HG03066 (cell line): ENCODE measurements around the gene PRSS36.

ENCODE experiments used
- ATAC-seq: cut with Tn5 transposase; IDR thresholded peaks from one replicate; pipeline ENCODE4 v1.9.1; 2021; ENCODE audit warnings: low read depth; ENCODE audit not compliant: unreplicated experiment

Gene PRSS36

GRCh38 chr16:31129568-31130335 is 20.1 kb downstream of the PRSS36 start:
- ATAC-seq: no peak

- ATAC-seq: no peak
Measured at GRCh38 chr16:31128711-31129567, 20.9 kb downstream of the PRSS36 start.

- no peak for ATAC-seq
Measured at GRCh38 chr16:31127182-31127581, 22.7 kb downstream of the PRSS36 start.

GRCh38 chr16:31125844-31126243 is 24.0 kb downstream of the PRSS36 start:
- ATAC-seq: no peak

- no peak for ATAC-seq
Measured at GRCh38 chr16:31120129-31120528, 29.7 kb downstream of the PRSS36 start.

- no peak for ATAC-seq
Measured at GRCh38 chr16:31118223-31119155, 31.4 kb downstream of the PRSS36 start.

- peak; percentile 87 for ATAC-seq
Measured at GRCh38 chr16:31117384-31118222, 32.3 kb downstream of the PRSS36 start, which contains the start of gene KAT8. Gene KAT8, plus strand, starts transcription at chr16:31117664. Its CDS starts 18 bp downstream, at chr16:31117682.

- ATAC-seq: no peak
Measured at GRCh38 chr16:31114468-31114867, 35.4 kb downstream of the PRSS36 start.

GRCh38 chr16:31113121-31114120 is 36.4 kb downstream of the PRSS36 start:
- no peak for ATAC-seq

- no peak for ATAC-seq
Measured at GRCh38 chr16:31112711-31113110, 37.2 kb downstream of the PRSS36 start.

GRCh38 chr16:31111881-31112466 is 37.9 kb downstream of the PRSS36 start:
- no peak for ATAC-seq

GRCh38 chr16:31110106-31111034 is 39.5 kb downstream of the PRSS36 start:
- ATAC-seq: no peak

GRCh38 chr16:31109622-31110021 is 40.2 kb downstream of the PRSS36 start:
- no peak for ATAC-seq

- no peak for ATAC-seq
Measured at GRCh38 chr16:31108794-31109558, 40.9 kb downstream of the PRSS36 start.

GRCh38 chr16:31108035-31108793 is 41.7 kb downstream of the PRSS36 start, which contains the start of gene BCKDK:
Gene BCKDK, plus strand, starts transcription at chr16:31108386. Its CDS starts 838 bp downstream, at chr16:31109224.
- peak; percentile 80 for ATAC-seq
